HG02588 (cell line): ENCODE results near the gene FBXL4.

Experiments used
- ATAC-seq: cut with Tn5 transposase; IDR thresholded peaks from one replicate; pipeline ENCODE4 v1.9.1; 2021; ENCODE audit warnings: mild to moderate bottlenecking, moderate library complexity; ENCODE audit not compliant: unreplicated experiment

FBXL4 gene

GRCh38 chr6:98947411-98948292, at the start of gene FBXL4:
FBXL4 (minus strand) TSS chr6:98947946; CDS start chr6:98926988, 20,958 bp downstream.
- peak; percentile 82 for ATAC-seq

- ATAC-seq: no peak
Observed at GRCh38 chr6:98995116-98995515, 47.4 kb upstream of the FBXL4 start.

GRCh38 chr6:98992535-98992934, 44.8 kb upstream of the FBXL4 start:
- no peak for ATAC-seq

- no peak for ATAC-seq
Observed at GRCh38 chr6:98986071-98986615, 38.4 kb upstream of the FBXL4 start.

GRCh38 chr6:98985391-98985790, 37.6 kb upstream of the FBXL4 start:
- ATAC-seq: no peak

GRCh38 chr6:98984121-98984520, 36.4 kb upstream of the FBXL4 start:
- ATAC-seq: no peak

GRCh38 chr6:98981473-98981872, 33.7 kb upstream of the FBXL4 start:
- no peak for ATAC-seq

- ATAC-seq: no peak
Observed at GRCh38 chr6:98980819-98981218, 33.1 kb upstream of the FBXL4 start.

- ATAC-seq: no peak
Observed at GRCh38 chr6:98977671-98978292, 30.0 kb upstream of the FBXL4 start.

- ATAC-seq: no peak
Observed at GRCh38 chr6:98976674-98977385, 29.1 kb upstream of the FBXL4 start.

- ATAC-seq: no peak
Observed at GRCh38 chr6:98975421-98975820, 27.7 kb upstream of the FBXL4 start.

- no peak for ATAC-seq
Observed at GRCh38 chr6:98974309-98974708, 26.6 kb upstream of the FBXL4 start.

GRCh38 chr6:98973571-98973970, 25.8 kb upstream of the FBXL4 start:
- no peak for ATAC-seq

- ATAC-seq: no peak
Observed at GRCh38 chr6:98971303-98971702, 23.6 kb upstream of the FBXL4 start.

- no peak for ATAC-seq
Observed at GRCh38 chr6:98970469-98970868, 22.7 kb upstream of the FBXL4 start.

GRCh38 chr6:98967616-98968015, 19.9 kb upstream of the FBXL4 start:
- no peak for ATAC-seq

GRCh38 chr6:98959631-98960030, 11.9 kb upstream of the FBXL4 start:
- no peak for ATAC-seq

GRCh38 chr6:98958776-98959175, 11.0 kb upstream of the FBXL4 start:
- ATAC-seq: no peak

- ATAC-seq: no peak
Observed at GRCh38 chr6:98957450-98957849, 9.7 kb upstream of the FBXL4 start.

GRCh38 chr6:98949589-98949988, 1.8 kb upstream of the FBXL4 start:
- no peak for ATAC-seq

- peak; percentile 25 for ATAC-seq
Observed at GRCh38 chr6:98946879-98947410, 801 bp downstream of the FBXL4 start.
